GM18907 (cell line): ENCODE data around the gene GALNT2.

Experiments used
- ATAC-seq: cut with Tn5 transposase; IDR thresholded peaks from one replicate; pipeline ENCODE4 v1.9.1; 2021; ENCODE audit warnings: mild to moderate bottlenecking, moderate library complexity; ENCODE audit not compliant: unreplicated experiment

Gene GALNT2

GRCh38 chr1:230286166-230286889 is 219.3 kb downstream of the GALNT2 start:
- no peak for ATAC-seq

GRCh38 chr1:230286890-230287269 is 219.8 kb downstream of the GALNT2 start:
- ATAC-seq, result no peak

- no peak for ATAC-seq
These were observed 220.8 kb downstream of the GALNT2 start for GRCh38 chr1:230287674-230288315.

GRCh38 chr1:230288641-230289349 is 221.8 kb downstream of the GALNT2 start:
- ATAC-seq, result no peak

- ATAC-seq, result no peak
These were observed 222.3 kb downstream of the GALNT2 start for GRCh38 chr1:230289350-230289644.

- ATAC-seq, result no peak
These were observed 224.9 kb downstream of the GALNT2 start for GRCh38 chr1:230291731-230292620.

GRCh38 chr1:230292689-230293389 is 225.8 kb downstream of the GALNT2 start:
- no peak for ATAC-seq

- no peak for ATAC-seq
These were observed 226.3 kb downstream of the GALNT2 start for GRCh38 chr1:230293390-230293700.

- no peak for ATAC-seq
These were observed 228.3 kb downstream of the GALNT2 start for GRCh38 chr1:230295367-230295766.

- no peak for ATAC-seq
These were observed 232.4 kb downstream of the GALNT2 start for GRCh38 chr1:230299191-230300006.

GRCh38 chr1:230300322-230301301 is 233.6 kb downstream of the GALNT2 start:
- ATAC-seq, result no peak

GRCh38 chr1:230301322-230301721 is 234.3 kb downstream of the GALNT2 start:
- no peak for ATAC-seq

- no peak for ATAC-seq
These were observed 234.8 kb downstream of the GALNT2 start for GRCh38 chr1:230301822-230302221.

- ATAC-seq, result no peak
These were observed 236.0 kb downstream of the GALNT2 start for GRCh38 chr1:230303069-230303468.

- ATAC-seq, result no peak
These were observed 236.8 kb downstream of the GALNT2 start for GRCh38 chr1:230303822-230304221.

GRCh38 chr1:230306169-230306568 is 239.1 kb downstream of the GALNT2 start:
- peak; percentile 65 for ATAC-seq

GRCh38 chr1:230307213-230307612 is 240.2 kb downstream of the GALNT2 start:
- no peak for ATAC-seq

GRCh38 chr1:230308039-230308438 is 241.0 kb downstream of the GALNT2 start:
- no peak for ATAC-seq

- no peak for ATAC-seq
These were observed 241.8 kb downstream of the GALNT2 start for GRCh38 chr1:230308821-230309220.
